WTC11 (cell line): ENCODE data around the gene SLIT3. TPM values are rescaled to one million over a fixed set of nuclear protein-coding genes. Genes with fewer than 3 reads are reported as not detected.

Source experiments
- ATAC-seq: fragments of 200-7000 bp; cut with Tn5 transposase; 2 replicates; pipeline ENCODE4 v1.10.0; 2021; ENCODE audit warnings: mild to moderate bottlenecking, moderate library complexity
- CTCF ChIA-PET: fragments of 300-600 bp; sonication (Branson Sonifier 250); formaldehyde crosslinking; loops from one replicate; lab custom pipeline; 2021; ENCODE audit warnings: antibody characterized with exemption; lab: Charles Lee
- POLR2A ChIA-PET: fragments of 350-600 bp; sonication (Branson Sonifier 250); formaldehyde crosslinking; loops from one replicate; lab custom pipeline; 2021; ENCODE audit warnings: antibody characterized with exemption; lab: Charles Lee
- DNase-seq: peaks from one replicate; pipeline ENCODE4 v3.0.0; 2021; ENCODE audit warnings: low spot score
- H3K27ac Mint-ChIP-seq: 2 replicates; pipeline ENCODE4 v1.8.0; 2021; ENCODE audit warnings: mixed read lengths
- H3K27me3 Mint-ChIP-seq: 2 replicates; pipeline ENCODE4 v1.8.0; 2021; ENCODE audit warnings: low read depth, mild to moderate bottlenecking, moderate library complexity, mixed read lengths
- H3K36me3 Mint-ChIP-seq: 2 replicates; pipeline ENCODE4 v1.8.0; 2021; ENCODE audit warnings: mixed read lengths
- H3K4me1 Mint-ChIP-seq: 2 replicates; pipeline ENCODE4 v1.8.0; 2022; ENCODE audit warnings: mixed read lengths
- H3K4me3 Mint-ChIP-seq: 2 replicates; pipeline ENCODE4 v1.8.0; 2021; ENCODE audit warnings: mild to moderate bottlenecking, moderate library complexity, mixed read lengths
- H3K9me3 Mint-ChIP-seq: 2 replicates; pipeline ENCODE4 v1.8.0; 2021; ENCODE audit warnings: mixed read lengths
- ATF1 ChIP-seq: sonication (generic); formaldehyde crosslinking; IDR thresholded peaks from 2 replicates; pipeline ENCODE4 v1.8.1; 2023; ENCODE audit warnings: mild to moderate bottlenecking, moderate library complexity, missing genetic modification reagents
- CREB1 ChIP-seq: sonication (generic); formaldehyde crosslinking; IDR thresholded peaks from 2 replicates; pipeline ENCODE4 v1.8.0; 2023; ENCODE audit warnings: mild to moderate bottlenecking, missing genetic modification reagents
- ELF4 ChIP-seq: sonication (generic); formaldehyde crosslinking; IDR thresholded peaks from 2 replicates; pipeline ENCODE4 v1.8.1; 2022; ENCODE audit warnings: low read depth, mild to moderate bottlenecking, moderate library complexity, missing genetic modification reagents
- EMX1 ChIP-seq: fragments of 250-450 bp; sonication (Bioruptor Pico); IDR thresholded peaks from 2 replicates; pipeline ENCODE4 v1.8.0; 2021; ENCODE audit warnings: mild to moderate bottlenecking
- GRHL2 ChIP-seq: fragments of 250-450 bp; sonication (Bioruptor Pico); IDR thresholded peaks from 2 replicates; pipeline ENCODE4 v1.8.0; 2022; ENCODE audit warnings: mild to moderate bottlenecking, moderate library complexity; ENCODE audit not compliant: insufficient replicate concordance, severe bottlenecking
- GTF2I ChIP-seq: fragments of 250-450 bp; sonication (Bioruptor Pico); conservative IDR thresholded peaks from 2 replicates; pipeline ENCODE4 v1.4.0; 2021; ENCODE audit warnings: mild to moderate bottlenecking
- IRF2 ChIP-seq: sonication (generic); formaldehyde crosslinking; IDR thresholded peaks from 2 replicates; pipeline ENCODE4 v1.8.0; 2022; ENCODE audit warnings: low read depth, missing genetic modification reagents, borderline replicate concordance
- MXD4 ChIP-seq: fragments of 250-450 bp; sonication (Bioruptor Pico); IDR thresholded peaks from 2 replicates; pipeline ENCODE4 v1.8.0; 2021; ENCODE audit warnings: mild to moderate bottlenecking, moderate library complexity, borderline replicate concordance
- SMAD3 ChIP-seq: sonication (generic); formaldehyde crosslinking; IDR thresholded peaks from 2 replicates; pipeline ENCODE4 v1.8.0; 2022; ENCODE audit warnings: missing genetic modification reagents, mild to moderate bottlenecking, borderline replicate concordance
- TEAD4 ChIP-seq: sonication (generic); formaldehyde crosslinking; IDR thresholded peaks from 2 replicates; pipeline ENCODE4 v1.8.0; 2022; ENCODE audit warnings: mild to moderate bottlenecking, missing genetic modification reagents
- ZNF219 ChIP-seq: sonication (generic); formaldehyde crosslinking; IDR thresholded peaks from 2 replicates; pipeline ENCODE4 v1.8.0; 2023; ENCODE audit warnings: missing genetic modification reagents, mild to moderate bottlenecking, borderline replicate concordance
- ZNF317 ChIP-seq: sonication (generic); formaldehyde crosslinking; IDR thresholded peaks from 2 replicates; pipeline ENCODE4 v1.8.1; 2023; ENCODE audit warnings: low read depth, mild to moderate bottlenecking, moderate library complexity, missing genetic modification reagents, borderline replicate concordance
- ZNF423 ChIP-seq: fragments of 250-450 bp; sonication (Bioruptor Pico); IDR thresholded peaks from 2 replicates; pipeline ENCODE4 v2.1.2; 2022; ENCODE audit warnings: mild to moderate bottlenecking, moderate library complexity
- total RNA-seq: library from RNA; stranded (reverse); gene quantifications from 3 replicates; pipeline ENCODE4 v1.2.3, GENCODE V29; 2021
- TF ChIP-seq, protein P1 (sequence below): sonication (generic); formaldehyde crosslinking; IDR thresholded peaks from 2 replicates; pipeline ENCODE4 v1.8.0; 2023; ENCODE audit warnings: missing genetic modification reagents, mild to moderate bottlenecking, borderline replicate concordance
- TF ChIP-seq, protein P2 (sequence below): sonication (generic); formaldehyde crosslinking; conservative IDR thresholded peaks from 2 replicates; pipeline ENCODE4 v1.8.1; 2023; ENCODE audit warnings: mild to moderate bottlenecking, low read depth, missing genetic modification reagents, moderate library complexity
- TF ChIP-seq, protein P3 (sequence below): sonication (generic); formaldehyde crosslinking; IDR thresholded peaks from 2 replicates; pipeline ENCODE4 v1.8.1; 2022; ENCODE audit warnings: missing genetic modification reagents, borderline replicate concordance
- TF ChIP-seq, protein P4 (sequence below): fragments of 250-450 bp; sonication (Bioruptor Pico); IDR thresholded peaks from 2 replicates; pipeline ENCODE4 v1.9.0; 2021; ENCODE audit warnings: moderate library complexity, mild to moderate bottlenecking, inconsistent platforms, borderline replicate concordance
- TF ChIP-seq, protein P5 (sequence below): sonication (generic); formaldehyde crosslinking; IDR thresholded peaks from 2 replicates; pipeline ENCODE4 v1.8.0; 2022; ENCODE audit warnings: mild to moderate bottlenecking, missing genetic modification reagents

Gene SLIT3
- total RNA-seq, 1 experiment from 2014 or later, result 1.9 TPM

DNA sequence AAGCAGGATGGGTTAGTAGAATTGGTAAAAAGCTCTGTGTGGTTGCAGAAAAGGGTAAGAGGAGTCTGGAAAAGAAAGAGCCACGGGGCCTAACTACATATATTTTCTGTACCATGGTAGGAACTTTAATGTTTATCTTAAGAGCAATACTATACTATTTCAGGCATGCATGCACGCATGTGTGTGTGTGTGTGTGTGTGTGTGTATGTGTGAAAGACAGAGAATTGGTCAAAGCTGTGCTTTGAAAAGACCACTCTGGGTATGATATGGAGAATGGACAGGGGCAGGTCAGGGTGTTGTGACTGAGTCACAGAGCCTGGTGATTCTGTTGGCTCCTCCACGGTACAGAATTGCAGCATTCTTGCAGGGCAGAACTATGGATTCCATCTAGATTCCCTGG is 339.3 kb downstream of the SLIT3 start (continued):
- TF ChIP-seq ZNF219, result no peak
- no peak for TF ChIP-seq ATF1 (CRISPR knock-in tag)
- TF ChIP-seq ZNF423 (CRISPR knock-in tag), result no peak
- TF ChIP-seq, protein P1, sequence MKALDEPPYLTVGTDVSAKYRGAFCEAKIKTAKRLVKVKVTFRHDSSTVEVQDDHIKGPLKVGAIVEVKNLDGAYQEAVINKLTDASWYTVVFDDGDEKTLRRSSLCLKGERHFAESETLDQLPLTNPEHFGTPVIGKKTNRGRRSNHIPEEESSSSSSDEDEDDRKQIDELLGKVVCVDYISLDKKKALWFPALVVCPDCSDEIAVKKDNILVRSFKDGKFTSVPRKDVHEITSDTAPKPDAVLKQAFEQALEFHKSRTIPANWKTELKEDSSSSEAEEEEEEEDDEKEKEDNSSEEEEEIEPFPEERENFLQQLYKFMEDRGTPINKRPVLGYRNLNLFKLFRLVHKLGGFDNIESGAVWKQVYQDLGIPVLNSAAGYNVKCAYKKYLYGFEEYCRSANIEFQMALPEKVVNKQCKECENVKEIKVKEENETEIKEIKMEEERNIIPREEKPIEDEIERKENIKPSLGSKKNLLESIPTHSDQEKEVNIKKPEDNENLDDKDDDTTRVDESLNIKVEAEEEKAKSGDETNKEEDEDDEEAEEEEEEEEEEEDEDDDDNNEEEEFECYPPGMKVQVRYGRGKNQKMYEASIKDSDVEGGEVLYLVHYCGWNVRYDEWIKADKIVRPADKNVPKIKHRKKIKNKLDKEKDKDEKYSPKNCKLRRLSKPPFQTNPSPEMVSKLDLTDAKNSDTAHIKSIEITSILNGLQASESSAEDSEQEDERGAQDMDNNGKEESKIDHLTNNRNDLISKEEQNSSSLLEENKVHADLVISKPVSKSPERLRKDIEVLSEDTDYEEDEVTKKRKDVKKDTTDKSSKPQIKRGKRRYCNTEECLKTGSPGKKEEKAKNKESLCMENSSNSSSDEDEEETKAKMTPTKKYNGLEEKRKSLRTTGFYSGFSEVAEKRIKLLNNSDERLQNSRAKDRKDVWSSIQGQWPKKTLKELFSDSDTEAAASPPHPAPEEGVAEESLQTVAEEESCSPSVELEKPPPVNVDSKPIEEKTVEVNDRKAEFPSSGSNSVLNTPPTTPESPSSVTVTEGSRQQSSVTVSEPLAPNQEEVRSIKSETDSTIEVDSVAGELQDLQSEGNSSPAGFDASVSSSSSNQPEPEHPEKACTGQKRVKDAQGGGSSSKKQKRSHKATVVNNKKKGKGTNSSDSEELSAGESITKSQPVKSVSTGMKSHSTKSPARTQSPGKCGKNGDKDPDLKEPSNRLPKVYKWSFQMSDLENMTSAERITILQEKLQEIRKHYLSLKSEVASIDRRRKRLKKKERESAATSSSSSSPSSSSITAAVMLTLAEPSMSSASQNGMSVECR, result no peak
- no peak for TF ChIP-seq GRHL2 (CRISPR knock-in tag)
- TF ChIP-seq SMAD3 (CRISPR knock-in tag), result no peak
- TF ChIP-seq, protein P2, sequence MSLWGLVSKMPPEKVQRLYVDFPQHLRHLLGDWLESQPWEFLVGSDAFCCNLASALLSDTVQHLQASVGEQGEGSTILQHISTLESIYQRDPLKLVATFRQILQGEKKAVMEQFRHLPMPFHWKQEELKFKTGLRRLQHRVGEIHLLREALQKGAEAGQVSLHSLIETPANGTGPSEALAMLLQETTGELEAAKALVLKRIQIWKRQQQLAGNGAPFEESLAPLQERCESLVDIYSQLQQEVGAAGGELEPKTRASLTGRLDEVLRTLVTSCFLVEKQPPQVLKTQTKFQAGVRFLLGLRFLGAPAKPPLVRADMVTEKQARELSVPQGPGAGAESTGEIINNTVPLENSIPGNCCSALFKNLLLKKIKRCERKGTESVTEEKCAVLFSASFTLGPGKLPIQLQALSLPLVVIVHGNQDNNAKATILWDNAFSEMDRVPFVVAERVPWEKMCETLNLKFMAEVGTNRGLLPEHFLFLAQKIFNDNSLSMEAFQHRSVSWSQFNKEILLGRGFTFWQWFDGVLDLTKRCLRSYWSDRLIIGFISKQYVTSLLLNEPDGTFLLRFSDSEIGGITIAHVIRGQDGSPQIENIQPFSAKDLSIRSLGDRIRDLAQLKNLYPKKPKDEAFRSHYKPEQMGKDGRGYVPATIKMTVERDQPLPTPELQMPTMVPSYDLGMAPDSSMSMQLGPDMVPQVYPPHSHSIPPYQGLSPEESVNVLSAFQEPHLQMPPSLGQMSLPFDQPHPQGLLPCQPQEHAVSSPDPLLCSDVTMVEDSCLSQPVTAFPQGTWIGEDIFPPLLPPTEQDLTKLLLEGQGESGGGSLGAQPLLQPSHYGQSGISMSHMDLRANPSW, result no peak
- TF ChIP-seq CREB1, result no peak
- no peak for TF ChIP-seq ZNF317 (CRISPR knock-in tag)
- TF ChIP-seq GTF2I (CRISPR knock-in tag), result no peak

DNA sequence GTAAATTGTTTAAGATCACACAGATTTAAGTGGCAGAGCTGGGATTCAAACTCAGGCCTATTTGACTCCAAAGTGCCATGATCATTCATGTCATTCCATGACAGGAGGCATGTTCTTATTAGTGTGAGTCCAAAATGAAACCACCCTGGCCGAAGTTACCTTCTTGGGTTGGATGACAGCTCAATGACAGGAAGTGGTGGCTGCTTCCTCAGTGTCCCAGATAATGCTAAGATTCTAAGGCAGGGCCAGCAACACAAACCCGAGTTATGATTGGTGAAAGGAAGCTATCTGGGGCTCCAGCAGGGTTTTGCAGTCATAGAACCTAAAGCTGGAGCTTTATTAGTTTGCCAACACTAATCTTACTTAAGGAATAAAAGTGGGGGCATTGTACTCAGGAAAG is 340.4 kb downstream of the SLIT3 start:
- Mint-ChIP-seq H3K36me3 (no peaks in the 10 kb centered on the region), H3K27ac (no peak overlapping the region), H3K9me3 (no peaks in the 10 kb centered on the region), H3K4me3 (no peak overlapping the region), H3K27me3 (no peaks in the 10 kb centered on the region)
- DNase-seq, result no peak
- CTCF ChIA-PET, result interaction anchor here (1.4 kb wide), 1 partner anchor 13 kb away, joined by 4 read pairs; no protein-coding TSS in a partner anchor
- no peak for ATAC-seq
- no peak for TF ChIP-seq TEAD4 (CRISPR knock-in tag)
- TF ChIP-seq, all 79 proteins: peak for 0
- H3K4me1 Mint-ChIP-seq, result peaks cover 3% of the 10 kb centered on the region; the same call in 1 of the 2 replicates
- POLR2A ChIA-PET, result no interaction called here

DNA sequence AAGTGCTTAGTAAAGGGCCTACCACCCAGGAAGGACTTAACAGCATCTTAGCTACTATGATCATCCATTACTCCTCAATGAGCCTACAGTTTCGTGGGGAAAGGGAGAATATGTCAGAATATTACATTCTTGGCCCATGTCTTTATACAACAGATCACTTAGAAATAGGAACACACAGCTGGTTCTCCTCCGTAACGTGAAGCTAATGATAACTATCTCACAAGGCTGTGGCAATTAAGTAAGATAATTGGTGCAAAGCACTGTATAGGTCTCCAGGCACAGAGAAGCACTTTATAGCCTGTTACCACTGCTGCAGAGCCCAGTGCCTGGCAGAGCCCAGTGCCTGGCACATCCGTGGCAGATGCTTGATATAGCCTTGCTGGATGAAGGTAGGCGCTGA is 347.6 kb downstream of the SLIT3 start:
- Mint-ChIP-seq H3K9me3 (no peaks in the 10 kb centered on the region), H3K27ac (no peak overlapping the region), H3K4me1 (no peaks in the 10 kb centered on the region), H3K27me3 (no peaks in the 10 kb centered on the region), H3K36me3 (no peaks in the 10 kb centered on the region), H3K4me3 (no peak overlapping the region)
- ChIA-PET CTCF (no interaction called here), POLR2A (no interaction called here)
- DNase-seq (no peak), ATAC-seq (no peak)
- no peak for TF ChIP-seq ELF4 (CRISPR knock-in tag)
- TF ChIP-seq, protein P1, result no peak
- TF ChIP-seq, protein P3, sequence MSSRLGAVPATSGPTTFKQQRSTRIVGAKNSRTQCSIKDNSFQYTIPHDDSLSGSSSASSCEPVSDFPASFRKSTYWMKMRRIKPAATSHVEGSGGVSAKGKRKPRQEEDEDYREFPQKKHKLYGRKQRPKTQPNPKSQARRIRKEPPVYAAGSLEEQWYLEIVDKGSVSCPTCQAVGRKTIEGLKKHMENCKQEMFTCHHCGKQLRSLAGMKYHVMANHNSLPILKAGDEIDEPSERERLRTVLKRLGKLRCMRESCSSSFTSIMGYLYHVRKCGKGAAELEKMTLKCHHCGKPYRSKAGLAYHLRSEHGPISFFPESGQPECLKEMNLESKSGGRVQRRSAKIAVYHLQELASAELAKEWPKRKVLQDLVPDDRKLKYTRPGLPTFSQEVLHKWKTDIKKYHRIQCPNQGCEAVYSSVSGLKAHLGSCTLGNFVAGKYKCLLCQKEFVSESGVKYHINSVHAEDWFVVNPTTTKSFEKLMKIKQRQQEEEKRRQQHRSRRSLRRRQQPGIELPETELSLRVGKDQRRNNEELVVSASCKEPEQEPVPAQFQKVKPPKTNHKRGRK (CRISPR knock-in tag), result no peak
- TF ChIP-seq, protein P4, sequence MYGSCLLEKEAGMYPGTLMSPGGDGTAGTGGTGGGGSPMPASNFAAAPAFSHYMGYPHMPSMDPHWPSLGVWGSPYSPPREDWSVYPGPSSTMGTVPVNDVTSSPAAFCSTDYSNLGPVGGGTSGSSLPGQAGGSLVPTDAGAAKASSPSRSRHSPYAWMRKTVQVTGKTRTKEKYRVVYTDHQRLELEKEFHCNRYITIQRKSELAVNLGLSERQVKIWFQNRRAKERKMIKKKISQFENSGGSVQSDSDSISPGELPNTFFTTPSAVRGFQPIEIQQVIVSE (CRISPR knock-in tag), result no peak
- TF ChIP-seq MXD4 (CRISPR knock-in tag), result no peak
- TF ChIP-seq IRF2, result no peak
- TF ChIP-seq EMX1 (CRISPR knock-in tag), result no peak
- TF ChIP-seq, protein P5, sequence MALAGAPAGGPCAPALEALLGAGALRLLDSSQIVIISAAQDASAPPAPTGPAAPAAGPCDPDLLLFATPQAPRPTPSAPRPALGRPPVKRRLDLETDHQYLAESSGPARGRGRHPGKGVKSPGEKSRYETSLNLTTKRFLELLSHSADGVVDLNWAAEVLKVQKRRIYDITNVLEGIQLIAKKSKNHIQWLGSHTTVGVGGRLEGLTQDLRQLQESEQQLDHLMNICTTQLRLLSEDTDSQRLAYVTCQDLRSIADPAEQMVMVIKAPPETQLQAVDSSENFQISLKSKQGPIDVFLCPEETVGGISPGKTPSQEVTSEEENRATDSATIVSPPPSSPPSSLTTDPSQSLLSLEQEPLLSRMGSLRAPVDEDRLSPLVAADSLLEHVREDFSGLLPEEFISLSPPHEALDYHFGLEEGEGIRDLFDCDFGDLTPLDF (CRISPR knock-in tag), result no peak
